GM23248 (cell line): ENCODE results near the gene PCDH1. TPM values are rescaled to one million over a fixed set of nuclear protein-coding genes. Genes with fewer than 3 reads are reported as not detected.

Experiments
- DNase-seq: peaks from one replicate; pipeline ENCODE4 v3.0.0-alpha.2; 2015
- H2AFZ ChIP-seq: fragments of 200-600 bp; sonication (generic); 2 replicates; pipeline ENCODE4 v1.6.1; 2016; ENCODE audit warnings: antibody characterized with exemption
- H3F3A ChIP-seq: fragments of 200-600 bp; sonication (generic); 2 replicates; pipeline ENCODE4 v1.6.1; 2016; ENCODE audit warnings: mild to moderate bottlenecking, antibody characterized with exemption, mixed run types; ENCODE audit not compliant: insufficient read depth
- H3K27ac ChIP-seq: fragments of 200-600 bp; sonication (generic); 2 replicates; pipeline ENCODE4 v1.5.1; 2016; ENCODE audit warnings: mild to moderate bottlenecking
- H3K27me3 ChIP-seq: fragments of 200-600 bp; sonication (generic); replicated peaks from 2 replicates; pipeline ENCODE4 v1.6.1; 2016; ENCODE audit warnings: mild to moderate bottlenecking; ENCODE audit not compliant: insufficient read depth
- H3K36me3 ChIP-seq: fragments of 200-600 bp; sonication (generic); 2 replicates; pipeline ENCODE4 v1.6.1; 2016; ENCODE audit warnings: low read depth, mild to moderate bottlenecking
- H3K4me1 ChIP-seq: fragments of 200-600 bp; sonication (generic); 2 replicates; pipeline ENCODE4 v1.6.1; 2016; ENCODE audit warnings: mild to moderate bottlenecking; ENCODE audit not compliant: insufficient read depth
- H3K4me2 ChIP-seq: fragments of 200-600 bp; sonication (generic); one replicate; pipeline ENCODE4 v1.6.1; 2016; ENCODE audit warnings: mild to moderate bottlenecking; ENCODE audit not compliant: unreplicated experiment
- H3K4me3 ChIP-seq: fragments of 200-600 bp; sonication (generic); 2 replicates; pipeline ENCODE4 v1.5.1; 2016; ENCODE audit warnings: mild to moderate bottlenecking
- H3K79me2 ChIP-seq: fragments of 200-600 bp; sonication (generic); 2 replicates; pipeline ENCODE4 v1.6.1; 2016; ENCODE audit warnings: mild to moderate bottlenecking; ENCODE audit not compliant: insufficient read depth
- H3K9ac ChIP-seq: fragments of 200-600 bp; sonication (generic); 2 replicates; pipeline ENCODE4 v1.6.1; 2016; ENCODE audit warnings: mild to moderate bottlenecking
- H3K9me2 ChIP-seq: fragments of 200-600 bp; sonication (generic); 2 replicates; pipeline ENCODE4 v1.6.1; 2016; ENCODE audit warnings: mixed run types, mild to moderate bottlenecking, moderate library complexity; ENCODE audit not compliant: insufficient read depth
- H3K9me3 ChIP-seq: fragments of 200-600 bp; sonication (generic); one replicate; pipeline ENCODE4 v1.6.1; 2017; ENCODE audit warnings: low read depth
- H4K20me1 ChIP-seq: fragments of 200-600 bp; sonication (generic); 2 replicates; pipeline ENCODE4 v1.6.0; 2016; ENCODE audit not compliant: insufficient read depth
- EZH2 ChIP-seq: fragments of 200-600 bp; sonication (generic); IDR thresholded peaks from 2 replicates; pipeline ENCODE4 v1.6.1; 2018; ENCODE audit warnings: antibody characterized with exemption, mild to moderate bottlenecking; ENCODE audit not compliant: insufficient read depth, poor library complexity, severe bottlenecking
- EZH2phosphoT487 ChIP-seq: fragments of 200-600 bp; sonication (generic); IDR thresholded peaks from 2 replicates; pipeline ENCODE4 v1.6.1; 2018; ENCODE audit warnings: antibody characterized with exemption, moderate library complexity, mild to moderate bottlenecking, low read depth; ENCODE audit not compliant: insufficient read depth
- WGBS, 2 experiments: methylation state at CpG; one replicate each; pipeline ENCODE4 v1.1.6; 2015 to 2017; ENCODE audit warnings: low lambda C conversion rate in 2 of 2, low coverage in 1 of 2; ENCODE audit errors: missing lambda C conversion rate in 2 of 2; 5-methylcytosine and 5-hydroxymethylcytosine counted together
- in situ Hi-C: fragments of 300-500 bp; cut with MboI; formaldehyde crosslinking; loops from 2 replicates; pipeline ENCODE4 v1.15.0; 2020
- polyA plus RNA-seq: library from polyadenylated mRNA; unstranded; fragments of >200 nt; fragmentation: Nextera tagmentation; extraction: Ambion mirVana; gene quantifications from 2 replicates; pipeline ENCODE4 v1.2.1, GENCODE V29; 2016
- total RNA-seq: library from RNA; depleted of rRNA; stranded (reverse); fragments of >200 nt; shearing (Covaris generic); gene quantifications from 2 replicates; pipeline ENCODE4 v1.2.3, GENCODE V29; 2014

The PCDH1 gene
- total and polyA plus RNA-seq, 2 experiments from 2014 or later = 1.6 to 3.5 TPM

GRCh38 chr5:141849415-141850243, 28.6 kb downstream of the PCDH1 start:
- H3F3A ChIP-seq = peaks cover 10% of the 10 kb centered on the region; the same call in 1 of the 2 replicates
- peaks cover 8% of the 10 kb centered on the region; the same call in 1 of the 2 replicates for H3K4me1 ChIP-seq
- in situ Hi-C loops = no loop called here
- peak; percentile 87 for DNase-seq
- H3K79me2 ChIP-seq = no peaks in the 10 kb centered on the region
- H3K27me3 ChIP-seq = no peaks in the 10 kb centered on the region
- no peaks in the 10 kb centered on the region for H3K36me3 ChIP-seq
- H4K20me1 ChIP-seq = no peaks in the 10 kb centered on the region
- WGBS, 2 experiments = 0 to 1% methylated on average over 65 to 73 of the region's 73 CpGs
- H3K4me2 ChIP-seq = peak overlapping the region; percentile 98
- no peaks in the 10 kb centered on the region for H3K9me3 ChIP-seq
- TF ChIP-seq EZH2phosphoT487 (no peak), EZH2 (no peak)
- H3K4me3 ChIP-seq = peak overlapping the region; percentile 85
- peak overlapping the region; percentile 80 for H3K27ac ChIP-seq
- peak overlapping the region; percentile 87 for H3K9ac ChIP-seq
- peak overlapping the region; percentile 82 for H2AFZ ChIP-seq
- no peaks in the 10 kb centered on the region for H3K9me2 ChIP-seq

- WGBS, 2 experiments = 6 to 10% methylated on average over 18 to 19 of the region's 19 CpGs
- Histone ChIP-seq H3K9me3 (no peaks in the 10 kb centered on the region), H3K27ac (peak overlapping the region; percentile 80), H3F3A (peaks cover 10% of the 10 kb centered on the region; the same call in 1 of the 2 replicates), H3K4me2 (peak overlapping the region; percentile 98), H2AFZ (peak overlapping the region; percentile 82), H3K36me3 (no peaks in the 10 kb centered on the region), H3K4me1 (peaks cover 8% of the 10 kb centered on the region), H3K9me2 (no peaks in the 10 kb centered on the region), H3K4me3 (peak overlapping the region; percentile 85), H4K20me1 (no peaks in the 10 kb centered on the region), H3K9ac (peak overlapping the region; percentile 87), H3K79me2 (no peaks in the 10 kb centered on the region), H3K27me3 (no peaks in the 10 kb centered on the region)
- in situ Hi-C loops = no loop called here
- peak; percentile 73 for DNase-seq
- TF ChIP-seq EZH2 (no peak), EZH2phosphoT487 (no peak)
Measured at GRCh38 chr5:141848744-141849414, 29.3 kb downstream of the PCDH1 start.

- no peaks in the 10 kb centered on the region for H3K27me3 ChIP-seq
- no peaks in the 10 kb centered on the region for H3K9me3 ChIP-seq
- no peak overlapping the region for H3K4me2 ChIP-seq
- 25 to 34% methylated on average over 10 of the region's 10 CpGs for WGBS, 2 experiments
- in situ Hi-C loops = no loop called here
- H3F3A ChIP-seq = peaks cover 10% of the 10 kb centered on the region; the same call in 1 of the 2 replicates
- H3K4me1 ChIP-seq = peaks cover 12% of the 10 kb centered on the region
- no peak overlapping the region for H2AFZ ChIP-seq
- H4K20me1 ChIP-seq = no peaks in the 10 kb centered on the region
- no peak for TF ChIP-seq EZH2
- no peak for TF ChIP-seq EZH2phosphoT487
- H3K36me3 ChIP-seq = no peaks in the 10 kb centered on the region
- no peak overlapping the region for H3K9ac ChIP-seq
- H3K9me2 ChIP-seq = no peaks in the 10 kb centered on the region
- no peaks in the 10 kb centered on the region for H3K79me2 ChIP-seq
- H3K27ac ChIP-seq = no peak overlapping the region
- peak; percentile 76 for DNase-seq
- H3K4me3 ChIP-seq = no peak overlapping the region
Measured at GRCh38 chr5:141846031-141846430, 32.2 kb downstream of the PCDH1 start.

- Histone ChIP-seq H4K20me1 (no peaks in the 10 kb centered on the region), H3K9me3 (no peaks in the 10 kb centered on the region), H3K9ac (no peak overlapping the region), H3K4me3 (no peak overlapping the region), H3K79me2 (no peaks in the 10 kb centered on the region), H3K9me2 (no peaks in the 10 kb centered on the region), H3K4me2 (no peak overlapping the region), H3F3A (peaks cover 10% of the 10 kb centered on the region; the same call in 1 of the 2 replicates), H3K4me1 (peaks cover 12% of the 10 kb centered on the region), H2AFZ (no peak overlapping the region), H3K27ac (no peak overlapping the region), H3K27me3 (no peaks in the 10 kb centered on the region), H3K36me3 (no peaks in the 10 kb centered on the region)
- WGBS, 2 experiments = 27 to 29% methylated on average over 6 to 7 of the region's 7 CpGs
- DNase-seq = peak; percentile 20
- in situ Hi-C loops = no loop called here
- TF ChIP-seq EZH2phosphoT487 (no peak), EZH2 (no peak)
Measured at GRCh38 chr5:141845371-141845851, 32.8 kb downstream of the PCDH1 start.
